ENCODE measurements around the gene TIAM1. TPM values are rescaled to one million over a fixed set of nuclear protein-coding genes. Genes with fewer than 3 reads are reported as not detected.

Gene TIAM1
- total and polyA plus RNA-seq, 2 of the 8 experiments (the other 6 are each of a cell fraction or from before 2014, with no cell fraction given): 10.1 to 30.7 TPM

DNA sequence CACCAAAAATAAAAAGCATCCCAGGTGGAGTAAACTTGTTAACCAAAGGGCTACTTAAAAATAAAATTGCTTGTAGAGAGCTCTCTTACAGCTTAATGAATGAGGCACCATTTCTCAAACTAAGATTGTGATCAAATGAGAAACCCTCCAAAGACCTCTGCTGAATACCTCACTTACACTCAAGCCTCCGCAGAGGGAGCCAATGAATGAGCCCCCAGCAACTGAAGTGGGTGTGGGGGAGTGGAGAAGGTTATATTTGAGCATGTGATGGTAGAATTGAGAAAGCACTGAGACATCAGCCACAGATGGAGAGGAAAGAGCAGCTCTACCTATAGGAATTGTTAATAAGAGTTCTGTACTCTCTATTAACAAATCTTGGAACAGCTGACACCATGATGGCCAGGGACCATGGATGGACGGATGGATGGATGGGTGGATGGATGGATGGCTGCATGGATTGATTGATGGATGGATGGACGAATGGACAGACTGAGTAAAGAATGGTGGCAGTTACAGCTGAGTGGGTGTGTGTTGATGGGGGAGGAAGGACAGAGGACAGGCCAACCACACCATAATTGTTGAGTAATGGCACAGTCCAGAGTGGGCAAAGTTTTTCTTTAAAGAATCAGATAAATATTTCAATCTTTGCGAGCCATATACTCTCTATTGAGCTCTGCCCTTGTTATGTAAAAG is 20.3 kb upstream of the TIAM1 start (continued):
- TF ChIP-seq SIN3A (conservative IDR thresholded peaks at IDR 0.05 in 1 of 2, IDR thresholded peaks at IDR 0.05 in 1 of 2; ENCODE audit: low read depth in 1 of 2, low read length in 2 of 2): no peak
- TF ChIP-seq TBP (IDR thresholded peaks at IDR 0.05; ENCODE audit: low read depth, low read length): no peak
- no peak for TF ChIP-seq RXRA (IDR thresholded peaks at IDR 0.05; ENCODE audit: insufficient read depth, low read depth, low read length)
